SU-DHL-6 (cell line): ENCODE results near the gene DCAF4.
A peak's percentile ranks its signal among the peaks of the same experiment; 100 is the strongest.

Experiments used
- H2AFZ ChIP-seq: fragments of 200-600 bp; sonication (generic); 2 replicates; pipeline ENCODE4 v1.6.1; 2014; ENCODE audit warnings: low read depth, mild to moderate bottlenecking, moderate library complexity, mixed read lengths, antibody characterized with exemption, low read length; ENCODE audit not compliant: severe bottlenecking
- H3F3A ChIP-seq: fragments of 200-600 bp; shearing (Covaris generic); 2 replicates; pipeline ENCODE4 v1.6.0; 2016; ENCODE audit warnings: antibody characterized with exemption, mild to moderate bottlenecking; ENCODE audit not compliant: insufficient read depth
- H3K27ac ChIP-seq: fragments of 200-600 bp; sonication (generic); 2 replicates; pipeline ENCODE4 v1.5.1; 2016; ENCODE audit warnings: low read depth, mild to moderate bottlenecking, low read length, moderate library complexity, mixed read lengths
- H3K27me3 ChIP-seq: fragments of 200-600 bp; sonication (generic), shearing (Covaris generic); 2 replicates; pipeline ENCODE4 v1.6.0; 2014; ENCODE audit warnings: mild to moderate bottlenecking, low read length
- H3K36me3 ChIP-seq: fragments of 200-600 bp; sonication (generic); 2 replicates; pipeline ENCODE4 v1.6.1; 2014; ENCODE audit warnings: mild to moderate bottlenecking, low read length, mixed read lengths
- H3K4me2 ChIP-seq: fragments of 300-600, 200-600 bp; shearing (Covaris generic), sonication (generic); 2 replicates; pipeline ENCODE4 v1.6.0; 2014; ENCODE audit warnings: low read length, low read depth, mild to moderate bottlenecking; ENCODE audit not compliant: poor library complexity, severe bottlenecking
- H3K4me3 ChIP-seq: fragments of 200-600 bp; sonication (generic); 2 replicates; pipeline ENCODE4 v1.5.1; 2014; ENCODE audit warnings: antibody characterized with exemption, low read length, mild to moderate bottlenecking, mixed read lengths; ENCODE audit not compliant: insufficient read depth, poor library complexity, severe bottlenecking
- H3K79me2 ChIP-seq: fragments of 200-600 bp; sonication (generic); 2 replicates; pipeline ENCODE4 v1.6.1; 2014; ENCODE audit warnings: mild to moderate bottlenecking, low read length, moderate library complexity; ENCODE audit not compliant: insufficient read depth
- H3K9ac ChIP-seq: fragments of 200-600 bp; sonication (generic); 2 replicates; pipeline ENCODE4 v1.7.0; 2014; ENCODE audit warnings: mild to moderate bottlenecking, low read length
- H3K9me2 ChIP-seq: fragments of 200-600 bp; sonication (generic); replicated peaks from 2 replicates; pipeline ENCODE4 v1.6.1; 2014; ENCODE audit warnings: low read length; ENCODE audit not compliant: insufficient read depth
- H3K9me3 ChIP-seq: fragments of 200-600 bp; sonication (generic); 2 replicates; pipeline ENCODE4 v1.6.1; 2014; ENCODE audit warnings: low read length, mixed read lengths; ENCODE audit not compliant: insufficient read depth
- H4K20me1 ChIP-seq: fragments of 200-600 bp; sonication (generic); 2 replicates; pipeline ENCODE4 v1.6.1; 2014; ENCODE audit warnings: low read depth, mild to moderate bottlenecking, antibody characterized with exemption, low read length, moderate library complexity, mixed read lengths
- CTCF ChIP-seq: fragments of 200-600 bp; sonication (generic); IDR thresholded peaks from one replicate; pipeline ENCODE4 v1.5.1; 2017; ENCODE audit warnings: antibody characterized with exemption, mild to moderate bottlenecking, low read length, moderate library complexity; ENCODE audit not compliant: insufficient read depth, poor library complexity, severe bottlenecking
- EZH2phosphoT487 ChIP-seq: fragments of 200-600 bp; sonication (generic), shearing (Covaris generic); conservative IDR thresholded peaks from 2 replicates; pipeline ENCODE4 v1.6.1; 2018; ENCODE audit warnings: mild to moderate bottlenecking, antibody characterized with exemption, low read length, moderate library complexity, mixed read lengths

DCAF4 gene

GRCh38 chr14:72906879-72907278, 19.4 kb upstream of the DCAF4 start:
- Histone ChIP-seq H3K4me3 (no peak overlapping the region), H3K9me3 (no peaks in the 10 kb centered on the region), H4K20me1 (no peaks in the 10 kb centered on the region), H2AFZ (peak overlapping the region; percentile 65), H3K36me3 (no peaks in the 10 kb centered on the region), H3K9ac (no peak overlapping the region), H3K79me2 (no peaks in the 10 kb centered on the region), H3K27ac (no peak overlapping the region), H3K9me2 (no peaks in the 10 kb centered on the region), H3K27me3 (no peaks in the 10 kb centered on the region), H3K4me2 (no peak overlapping the region), H3F3A (no peaks in the 10 kb centered on the region)
- TF ChIP-seq CTCF (no peak), EZH2phosphoT487 (no peak)

GRCh38 chr14:72907886-72908285, 18.4 kb upstream of the DCAF4 start:
- no peaks in the 10 kb centered on the region for H3K36me3 ChIP-seq
- H3K27ac ChIP-seq: no peak overlapping the region
- no peak overlapping the region for H3K4me3 ChIP-seq
- H3F3A ChIP-seq: no peaks in the 10 kb centered on the region
- H4K20me1 ChIP-seq: no peaks in the 10 kb centered on the region
- no peak overlapping the region for H3K4me2 ChIP-seq
- no peak overlapping the region for H2AFZ ChIP-seq
- H3K9me2 ChIP-seq: no peaks in the 10 kb centered on the region
- TF ChIP-seq CTCF: no peak
- no peaks in the 10 kb centered on the region for H3K27me3 ChIP-seq
- no peaks in the 10 kb centered on the region for H3K9me3 ChIP-seq
- no peaks in the 10 kb centered on the region for H3K79me2 ChIP-seq
- no peak overlapping the region for H3K9ac ChIP-seq

- no peaks in the 10 kb centered on the region for H3K27me3 ChIP-seq
- no peak overlapping the region for H3K27ac ChIP-seq
- H4K20me1 ChIP-seq: no peaks in the 10 kb centered on the region
- TF ChIP-seq EZH2phosphoT487 (no peak), CTCF (no peak)
- H3K9me2 ChIP-seq: no peaks in the 10 kb centered on the region
- H3K79me2 ChIP-seq: no peaks in the 10 kb centered on the region
- H3K9ac ChIP-seq: no peak overlapping the region
- no peak overlapping the region for H3K4me2 ChIP-seq
- H3K9me3 ChIP-seq: no peaks in the 10 kb centered on the region
- no peak overlapping the region for H3K4me3 ChIP-seq
- no peaks in the 10 kb centered on the region for H3K36me3 ChIP-seq
- H3F3A ChIP-seq: no peaks in the 10 kb centered on the region
- no peak overlapping the region for H2AFZ ChIP-seq
Measured at GRCh38 chr14:72909163-72909562, 17.1 kb upstream of the DCAF4 start.

GRCh38 chr14:72913809-72914208, 12.5 kb upstream of the DCAF4 start:
- Histone ChIP-seq H2AFZ (no peak overlapping the region), H3K27ac (no peak overlapping the region), H3K4me2 (no peak overlapping the region), H3K79me2 (no peaks in the 10 kb centered on the region), H3K9ac (no peak overlapping the region), H3K4me3 (no peak overlapping the region), H4K20me1 (no peaks in the 10 kb centered on the region), H3K9me3 (no peaks in the 10 kb centered on the region), H3K27me3 (no peaks in the 10 kb centered on the region), H3K9me2 (no peaks in the 10 kb centered on the region), H3K36me3 (no peaks in the 10 kb centered on the region), H3F3A (no peaks in the 10 kb centered on the region)
- no peak for TF ChIP-seq EZH2phosphoT487
- TF ChIP-seq CTCF: no peak
